Liver (tissue), 9 donors: Measurements from ENCODE around the gene RAB11A. TPM values are rescaled to one million over a fixed set of nuclear protein-coding genes. Genes with fewer than 3 reads are reported as not detected.

Experiments used
- DNase-seq: peaks from one replicate; pipeline ENCODE4 v3.0.0-alpha.2; 2017; ENCODE audit warnings: low spot score
- H3K27ac ChIP-seq, 2 donors: one replicate each; pipeline ENCODE4 v1.7.0; 2013; ENCODE audit warnings: inconsistent platforms in 2 of 2, low read length in 2 of 2, control low read depth in 1 of 2, low read depth in 1 of 2, mild to moderate bottlenecking in 1 of 2
- H3K27me3 ChIP-seq, 4 donors: one replicate each; pipeline versions ENCODE4 v1.6.1 to v1.7.0; 2013; ENCODE audit warnings: low read length in 3 of 4, inconsistent platforms in 1 of 4, mild to moderate bottlenecking in 1 of 4, moderate library complexity in 1 of 4; ENCODE audit not compliant: control insufficient read depth in 4 of 4, insufficient read depth in 4 of 4
- H3K36me3 ChIP-seq, 4 donors: one replicate each; pipeline versions ENCODE4 v1.6.1 to v1.7.0; 2013; ENCODE audit warnings: low read length in 3 of 4, mild to moderate bottlenecking in 3 of 4, low read depth in 1 of 4, moderate library complexity in 1 of 4; ENCODE audit not compliant: control insufficient read depth in 4 of 4, insufficient read depth in 3 of 4
- H3K4me1 ChIP-seq, 4 donors: one replicate each; pipeline versions ENCODE4 v1.6.1 to v1.7.0; 2013; ENCODE audit warnings: low read length in 3 of 4, mild to moderate bottlenecking in 3 of 4, moderate library complexity in 1 of 4; ENCODE audit not compliant: control insufficient read depth in 4 of 4, insufficient read depth in 4 of 4
- H3K4me3 ChIP-seq, 3 donors: one replicate each; pipeline versions ENCODE4 v1.6.1 to v1.7.0; 2013; ENCODE audit warnings: low read length in 3 of 3, control low read depth in 1 of 3, low read depth in 1 of 3, mild to moderate bottlenecking in 1 of 3
- H3K9ac ChIP-seq, 2 donors: one replicate each; pipeline ENCODE4 v1.7.0; 2013; ENCODE audit warnings: low read length in 2 of 2, mild to moderate bottlenecking in 2 of 2, moderate library complexity in 2 of 2, control low read depth in 1 of 2, low read depth in 1 of 2
- H3K9me3 ChIP-seq, 4 donors: one replicate each; pipeline versions ENCODE4 v1.6.1 to v1.7.0; 2013; ENCODE audit warnings: low read length in 3 of 4; ENCODE audit not compliant: control insufficient read depth in 4 of 4
- ATF3 ChIP-seq: IDR thresholded peaks from 2 replicates; pipeline ENCODE4 v1.6.1; 2016; ENCODE audit warnings: antibody characterized with exemption
- CTCF ChIP-seq: fragments of 150-350 bp; IDR thresholded peaks from 2 replicates; pipeline ENCODE4 v1.5.1; 2017; ENCODE audit warnings: improper control_type of control experiment, low read depth, low read length; ENCODE audit not compliant: missing input control
- EGR1 ChIP-seq, 2 donors: IDR thresholded peaks; 2 replicates each; pipeline ENCODE4 v1.6.1; 2016 to 2018; ENCODE audit warnings: antibody characterized with exemption in 2 of 2, low read depth in 2 of 2
- FOXA1 ChIP-seq: IDR thresholded peaks from 2 replicates; pipeline ENCODE4 v1.6.1; 2016; ENCODE audit warnings: antibody characterized with exemption
- FOXA2 ChIP-seq: IDR thresholded peaks from 2 replicates; pipeline ENCODE4 v1.6.1; 2016; ENCODE audit warnings: antibody characterized with exemption
- GABPA ChIP-seq, 2 donors: IDR thresholded peaks in 1 of 2; conservative IDR thresholded peaks in 1 of 2; 2 replicates each; pipeline ENCODE4 v1.6.1; 2016; ENCODE audit warnings: antibody characterized with exemption in 2 of 2, mild to moderate bottlenecking in 1 of 2, moderate library complexity in 1 of 2
- HNF4A ChIP-seq, 2 donors: conservative IDR thresholded peaks; 2 replicates each; pipeline ENCODE4 v1.6.1; 2016; ENCODE audit warnings: antibody characterized with exemption in 2 of 2, mild to moderate bottlenecking in 2 of 2
- HNF4G ChIP-seq: IDR thresholded peaks from 2 replicates; pipeline ENCODE4 v1.6.1; 2016; ENCODE audit warnings: antibody characterized with exemption
- JUND ChIP-seq, 2 donors: IDR thresholded peaks; 2 replicates each; pipeline ENCODE4 v1.6.1; 2016; ENCODE audit warnings: antibody characterized with exemption in 2 of 2
- RAD21 ChIP-seq, 2 donors: IDR thresholded peaks; 2 replicates each; pipeline ENCODE4 v1.6.1; 2016; ENCODE audit warnings: antibody characterized with exemption in 2 of 2, mild to moderate bottlenecking in 2 of 2
- RXRA ChIP-seq, 2 donors: IDR thresholded peaks; 2 replicates each; pipeline ENCODE4 v1.6.1; 2017 to 2018; ENCODE audit warnings: antibody characterized with exemption in 2 of 2, mild to moderate bottlenecking in 1 of 2
- SP1 ChIP-seq: IDR thresholded peaks from 2 replicates; pipeline ENCODE4 v1.6.1; 2018; ENCODE audit warnings: antibody characterized with exemption, mild to moderate bottlenecking
- TAF1 ChIP-seq: conservative IDR thresholded peaks from 2 replicates; pipeline ENCODE4 v1.6.1; 2016; ENCODE audit warnings: antibody characterized with exemption, mild to moderate bottlenecking
- YY1 ChIP-seq: IDR thresholded peaks from 2 replicates; pipeline ENCODE4 v1.6.1; 2016; ENCODE audit warnings: antibody characterized with exemption, mild to moderate bottlenecking
- WGBS: extraction: QIAGEN DNeasy Blood & Tissue Kit; methylation state at CpG from one replicate; pipeline ENCODE4 v1.1.7; 2013; 5-methylcytosine and 5-hydroxymethylcytosine counted together
- polyA plus RNA-seq, 2 donors: library from polyadenylated mRNA; stranded (reverse) in 1 of 2; unstranded in 1 of 2; fragments of 200-250 nt in 1 of 2; fragments of >200 nt in 1 of 2; fragmentation: Nextera tagmentation in 1 of 2; extraction: Ambion mirVana in 1 of 2; gene quantifications; one replicate each; pipeline versions ENCODE4 v1.2.1 to v1.2.3, GENCODE V29; 2013 to 2015
- total RNA-seq, 2 donors: library from RNA; depleted of rRNA; stranded (reverse); fragments of >200 nt; gene quantifications; one replicate each; pipeline ENCODE4 v1.2.3, GENCODE V29; 2014
- TF ChIP-seq, protein P1 (sequence below): IDR thresholded peaks from 2 replicates; pipeline ENCODE4 v1.6.1; 2016; ENCODE audit warnings: antibody characterized with exemption
- TF ChIP-seq, protein P2 (sequence below): IDR thresholded peaks from 2 replicates; pipeline ENCODE4 v1.6.1; 2016; ENCODE audit warnings: antibody characterized with exemption
- TF ChIP-seq, protein P3 (sequence below): IDR thresholded peaks from 2 replicates; pipeline ENCODE4 v1.6.1; 2016; ENCODE audit warnings: antibody characterized with exemption, mild to moderate bottlenecking
- donor health status: healthy.
- donor health status: healthy.
- donor health status: healthy.
- donor health status: healthy.
- donor health status: healthy.

RAB11A gene
- total and polyA plus RNA-seq, 4 donors = 40.6 to 100 (median 81.7) TPM

DNA sequence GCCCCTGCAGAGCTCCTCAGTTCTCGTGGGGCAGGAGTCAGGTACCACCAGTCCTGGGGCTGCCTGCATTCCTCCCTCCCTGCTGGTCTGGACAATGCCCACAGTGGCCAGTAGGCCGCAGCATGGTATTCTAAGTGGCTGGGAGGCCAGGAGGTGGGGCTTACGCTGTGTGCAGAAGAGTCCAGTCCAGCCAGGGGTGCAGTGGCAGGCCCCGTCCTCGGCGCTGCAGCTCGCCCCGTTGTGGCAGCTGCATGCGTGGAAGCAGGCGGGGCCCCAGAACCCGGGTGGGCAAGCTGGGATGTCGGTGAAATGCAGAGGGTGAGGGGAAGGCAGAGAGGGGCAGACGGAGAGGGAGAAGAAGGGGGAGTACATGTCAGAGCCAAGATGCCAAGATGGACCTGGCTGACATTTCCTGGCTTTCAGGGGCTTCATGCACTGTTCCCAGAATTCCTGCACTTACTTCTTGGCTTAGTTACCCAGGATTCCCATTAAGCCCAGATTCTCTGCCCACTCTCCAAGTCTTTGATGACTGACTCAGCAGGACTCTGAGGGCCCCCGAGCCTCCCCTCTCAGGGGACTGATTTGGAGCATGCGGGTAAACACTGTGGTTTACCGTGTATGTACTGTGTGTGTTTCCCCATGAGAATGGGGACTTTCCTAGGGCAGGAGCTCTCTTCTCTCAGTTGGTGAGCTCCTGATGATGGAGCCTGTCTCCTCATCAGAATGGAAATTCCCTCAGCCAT lies 47.5 kb downstream of the RAB11A start (continued):
- TF ChIP-seq, protein P1, sequence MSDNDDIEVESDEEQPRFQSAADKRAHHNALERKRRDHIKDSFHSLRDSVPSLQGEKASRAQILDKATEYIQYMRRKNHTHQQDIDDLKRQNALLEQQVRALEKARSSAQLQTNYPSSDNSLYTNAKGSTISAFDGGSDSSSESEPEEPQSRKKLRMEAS = no peak
- TF ChIP-seq RAD21 (IDR thresholded peaks at IDR 0.05) = peak; percentile 62 to 83
- TF ChIP-seq JUND (IDR thresholded peaks at IDR 0.05) = no peak
- TF ChIP-seq GABPA (IDR thresholded peaks at IDR 0.05 in 1 of 2, conservative IDR thresholded peaks at IDR 0.05 in 1 of 2) = no peak

- Histone ChIP-seq H3K27me3 (no peaks in the 10 kb centered on the region), H3K9me3 (no peaks in the 10 kb centered on the region), H3K36me3 (no peaks in the 10 kb centered on the region), H3K27ac (no peak overlapping the region), H3K9ac (no peak overlapping the region), H3K4me3 (no peak overlapping the region), H3K4me1 (no peaks in the 10 kb centered on the region)
- TF ChIP-seq RXRA (IDR thresholded peaks at IDR 0.05) (no peak), RAD21 (IDR thresholded peaks at IDR 0.05) (no peak), HNF4A (conservative IDR thresholded peaks at IDR 0.05) (no peak), GABPA (IDR thresholded peaks at IDR 0.05 in 1 of 2, conservative IDR thresholded peaks at IDR 0.05 in 1 of 2) (no peak), EGR1 (IDR thresholded peaks at IDR 0.05; ENCODE audit: low read depth in 2 of 2) (no peak), SP1 (no peak), ATF3 (no peak), FOXA1 (no peak), FOXA2 (no peak), JUND (IDR thresholded peaks at IDR 0.05) (no peak), CTCF (no peak)
- WGBS = 78% methylated on average over 3 of the region's 3 CpGs
- DNase-seq = no peak
Observed at GRCh38 chr15:65917407-65917756, 48.1 kb downstream of the RAB11A start.

- WGBS = 98% methylated on average over 4 of the region's 4 CpGs
- no peak overlapping the region for H3K27ac ChIP-seq
- no peak overlapping the region for H3K9ac ChIP-seq
- H3K4me3 ChIP-seq = no peak overlapping the region
- no peak for DNase-seq
- H3K9me3 ChIP-seq = no peaks in the 10 kb centered on the region
- no peaks in the 10 kb centered on the region for H3K36me3 ChIP-seq
- no peaks in the 10 kb centered on the region for H3K4me1 ChIP-seq
- H3K27me3 ChIP-seq = no peaks in the 10 kb centered on the region
- no peak for TF ChIP-seq EGR1 (IDR thresholded peaks at IDR 0.05; ENCODE audit: low read depth in 2 of 2)
- TF ChIP-seq YY1 = no peak
- TF ChIP-seq, protein P2, sequence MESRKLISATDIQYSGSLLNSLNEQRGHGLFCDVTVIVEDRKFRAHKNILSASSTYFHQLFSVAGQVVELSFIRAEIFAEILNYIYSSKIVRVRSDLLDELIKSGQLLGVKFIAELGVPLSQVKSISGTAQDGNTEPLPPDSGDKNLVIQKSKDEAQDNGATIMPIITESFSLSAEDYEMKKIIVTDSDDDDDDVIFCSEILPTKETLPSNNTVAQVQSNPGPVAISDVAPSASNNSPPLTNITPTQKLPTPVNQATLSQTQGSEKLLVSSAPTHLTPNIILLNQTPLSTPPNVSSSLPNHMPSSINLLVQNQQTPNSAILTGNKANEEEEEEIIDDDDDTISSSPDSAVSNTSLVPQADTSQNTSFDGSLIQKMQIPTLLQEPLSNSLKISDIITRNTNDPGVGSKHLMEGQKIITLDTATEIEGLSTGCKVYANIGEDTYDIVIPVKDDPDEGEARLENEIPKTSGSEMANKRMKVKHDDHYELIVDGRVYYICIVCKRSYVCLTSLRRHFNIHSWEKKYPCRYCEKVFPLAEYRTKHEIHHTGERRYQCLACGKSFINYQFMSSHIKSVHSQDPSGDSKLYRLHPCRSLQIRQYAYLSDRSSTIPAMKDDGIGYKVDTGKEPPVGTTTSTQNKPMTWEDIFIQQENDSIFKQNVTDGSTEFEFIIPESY = no peak
- TF ChIP-seq GABPA (IDR thresholded peaks at IDR 0.05 in 1 of 2, conservative IDR thresholded peaks at IDR 0.05 in 1 of 2) = no peak
- no peak for TF ChIP-seq CTCF
- TF ChIP-seq, protein P3, sequence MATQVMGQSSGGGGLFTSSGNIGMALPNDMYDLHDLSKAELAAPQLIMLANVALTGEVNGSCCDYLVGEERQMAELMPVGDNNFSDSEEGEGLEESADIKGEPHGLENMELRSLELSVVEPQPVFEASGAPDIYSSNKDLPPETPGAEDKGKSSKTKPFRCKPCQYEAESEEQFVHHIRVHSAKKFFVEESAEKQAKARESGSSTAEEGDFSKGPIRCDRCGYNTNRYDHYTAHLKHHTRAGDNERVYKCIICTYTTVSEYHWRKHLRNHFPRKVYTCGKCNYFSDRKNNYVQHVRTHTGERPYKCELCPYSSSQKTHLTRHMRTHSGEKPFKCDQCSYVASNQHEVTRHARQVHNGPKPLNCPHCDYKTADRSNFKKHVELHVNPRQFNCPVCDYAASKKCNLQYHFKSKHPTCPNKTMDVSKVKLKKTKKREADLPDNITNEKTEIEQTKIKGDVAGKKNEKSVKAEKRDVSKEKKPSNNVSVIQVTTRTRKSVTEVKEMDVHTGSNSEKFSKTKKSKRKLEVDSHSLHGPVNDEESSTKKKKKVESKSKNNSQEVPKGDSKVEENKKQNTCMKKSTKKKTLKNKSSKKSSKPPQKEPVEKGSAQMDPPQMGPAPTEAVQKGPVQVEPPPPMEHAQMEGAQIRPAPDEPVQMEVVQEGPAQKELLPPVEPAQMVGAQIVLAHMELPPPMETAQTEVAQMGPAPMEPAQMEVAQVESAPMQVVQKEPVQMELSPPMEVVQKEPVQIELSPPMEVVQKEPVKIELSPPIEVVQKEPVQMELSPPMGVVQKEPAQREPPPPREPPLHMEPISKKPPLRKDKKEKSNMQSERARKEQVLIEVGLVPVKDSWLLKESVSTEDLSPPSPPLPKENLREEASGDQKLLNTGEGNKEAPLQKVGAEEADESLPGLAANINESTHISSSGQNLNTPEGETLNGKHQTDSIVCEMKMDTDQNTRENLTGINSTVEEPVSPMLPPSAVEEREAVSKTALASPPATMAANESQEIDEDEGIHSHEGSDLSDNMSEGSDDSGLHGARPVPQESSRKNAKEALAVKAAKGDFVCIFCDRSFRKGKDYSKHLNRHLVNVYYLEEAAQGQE = no peak
- TF ChIP-seq ATF3 = no peak
- TF ChIP-seq FOXA1 = no peak
- TF ChIP-seq SP1 = no peak
- no peak for TF ChIP-seq HNF4G
- TF ChIP-seq, protein P1 = no peak
- no peak for TF ChIP-seq RXRA (IDR thresholded peaks at IDR 0.05)
- no peak for TF ChIP-seq RAD21 (IDR thresholded peaks at IDR 0.05)
- TF ChIP-seq HNF4A (conservative IDR thresholded peaks at IDR 0.05) = no peak
- no peak for TF ChIP-seq FOXA2
- no peak for TF ChIP-seq JUND (IDR thresholded peaks at IDR 0.05)
- TF ChIP-seq TAF1 = no peak
Observed at GRCh38 chr15:65917936-65918335, 48.6 kb downstream of the RAB11A start.
